Central memory CD4-positive, alpha-beta T cell (primary cell): ENCODE results near the gene SPECC1.
"Not testable (repeated sequence)": the region's sequence is repeated elsewhere in the genome, so short reads cannot be mapped to it uniquely, and the experiment has no call there.

Experiments
- DNase-seq: peaks from one replicate; pipeline ENCODE4 v3.0.0; 2022

Gene SPECC1

DNA sequence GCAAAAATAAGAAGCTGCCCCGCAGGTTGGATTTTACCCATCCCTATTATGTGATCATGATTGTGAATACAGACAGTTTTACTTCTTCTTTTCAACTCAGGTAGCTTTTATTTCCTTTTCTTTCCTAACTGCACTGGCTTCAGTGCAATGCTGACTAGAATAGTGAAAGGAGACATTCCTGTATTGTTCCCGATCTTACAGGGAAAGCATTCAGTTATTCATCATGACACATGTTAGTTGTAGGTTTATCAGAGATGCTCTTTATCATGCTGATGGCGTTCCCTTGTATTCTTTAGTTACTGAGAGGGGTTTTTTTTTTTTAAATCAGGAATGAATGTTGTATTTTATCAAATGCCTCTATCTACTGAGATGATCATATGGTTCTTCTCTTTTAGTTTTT lies 343.4 kb downstream of the SPECC1 start:
- DNase-seq = not testable (repeated sequence)

- DNase-seq = not testable (repeated sequence)
Observed at GRCh38 chr17:20363846-20364245, 354.7 kb downstream of the SPECC1 start.
